Esophagus mucosa (tissue), 1 donor: ENCODE data around the gene RABGAP1L. TPM values are rescaled to one million over a fixed set of nuclear protein-coding genes. Genes with fewer than 3 reads are reported as not detected.

Experiments
- ATAC-seq: fragments of 200-7000 bp; cut with Tn5 transposase; one replicate; pipeline ENCODE4 v1.9.1; 2020
- total RNA-seq: library from RNA; stranded (reverse); gene quantifications from one replicate; pipeline ENCODE4 v1.2.4, GENCODE V29; 2023
- donor health status: DM: yes; HTN: yes; CAD: no.

RABGAP1L gene
- total RNA-seq, 1 donor from 2014 or later, result 25.3 TPM

DNA sequence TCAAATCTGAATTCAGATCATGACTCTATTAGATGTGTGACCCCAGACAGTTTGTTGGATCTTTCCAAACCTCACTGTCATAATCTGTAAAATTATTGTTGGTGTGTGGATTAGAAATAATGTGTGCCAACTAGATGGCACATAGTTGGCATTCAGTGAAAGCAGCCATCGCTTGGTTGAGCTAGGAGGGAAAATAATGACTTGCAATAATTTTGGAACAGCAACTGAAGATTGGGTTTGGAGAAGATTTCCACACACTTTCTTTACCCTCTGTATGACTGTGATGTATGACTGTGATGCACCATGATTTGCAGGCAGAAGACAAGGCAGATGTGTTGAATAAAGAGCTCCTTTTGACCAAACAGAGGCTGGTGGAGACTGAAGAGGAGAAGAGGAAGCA lies 816.4 kb downstream of the RABGAP1L start:
- ATAC-seq, result no peak

GRCh38 chr1:174976436-174977108 lies 817.3 kb downstream of the RABGAP1L start:
- ATAC-seq, result peak; percentile 51

GRCh38 chr1:174982971-174983689 lies 823.8 kb downstream of the RABGAP1L start:
- no peak for ATAC-seq

GRCh38 chr1:174984952-174985351 lies 825.6 kb downstream of the RABGAP1L start:
- ATAC-seq, result no peak

GRCh38 chr1:174988539-174988938 lies 829.2 kb downstream of the RABGAP1L start:
- no peak for ATAC-seq

DNA sequence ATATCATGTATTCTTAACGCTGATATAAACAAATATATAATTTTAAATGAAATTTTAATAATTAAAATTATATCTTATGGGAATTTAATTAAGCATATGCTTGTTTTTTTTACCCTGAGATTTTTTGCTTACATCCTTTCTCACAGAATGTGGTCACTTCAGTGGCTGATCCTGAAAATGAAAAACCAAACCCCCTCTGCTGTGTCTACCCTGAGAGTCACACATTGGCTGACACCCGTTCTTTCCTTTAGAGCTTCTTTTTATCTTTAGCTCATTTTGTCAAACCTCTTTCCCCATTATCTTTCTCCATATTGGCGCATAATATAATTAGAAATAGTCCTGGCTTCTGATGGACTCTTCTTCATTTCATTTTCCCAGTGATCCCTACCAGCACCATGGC lies 829.7 kb downstream of the RABGAP1L start:
- no peak for ATAC-seq

DNA sequence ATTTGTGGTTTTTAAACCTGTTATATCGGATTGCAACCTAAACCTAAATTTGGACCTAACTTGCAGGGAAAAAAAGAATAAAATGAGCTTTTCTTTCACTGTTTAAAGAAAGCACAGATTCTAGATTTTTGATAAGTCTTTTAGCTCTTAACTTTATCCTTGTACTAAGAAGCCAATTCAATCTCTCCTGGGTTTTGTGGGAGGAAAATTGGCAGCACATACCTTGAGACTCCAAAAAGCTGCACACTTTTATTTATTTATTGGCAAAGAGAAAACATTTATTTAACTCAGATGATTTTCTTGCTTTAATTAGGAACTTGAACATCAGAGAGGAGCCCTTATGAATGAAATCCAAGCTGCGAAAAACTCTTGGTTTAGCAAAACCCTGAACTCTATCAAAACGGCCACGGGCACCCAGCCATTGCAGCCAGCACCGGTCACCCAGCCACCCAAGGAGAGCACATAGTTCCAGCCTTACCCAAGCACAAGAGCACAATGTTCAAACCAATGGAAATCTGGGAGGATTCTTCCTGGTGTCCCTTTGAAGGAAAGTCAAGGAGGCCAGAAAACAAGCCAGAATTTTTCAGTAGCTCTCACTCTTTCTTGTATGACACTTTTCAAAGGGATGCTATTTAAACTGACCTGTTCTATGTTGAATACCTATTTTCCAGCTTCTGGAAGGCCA lies 830.4 kb downstream of the RABGAP1L start:
- no peak for ATAC-seq

GRCh38 chr1:174990382-174990999 lies 831.2 kb downstream of the RABGAP1L start:
- ATAC-seq, result peak; percentile 72

DNA sequence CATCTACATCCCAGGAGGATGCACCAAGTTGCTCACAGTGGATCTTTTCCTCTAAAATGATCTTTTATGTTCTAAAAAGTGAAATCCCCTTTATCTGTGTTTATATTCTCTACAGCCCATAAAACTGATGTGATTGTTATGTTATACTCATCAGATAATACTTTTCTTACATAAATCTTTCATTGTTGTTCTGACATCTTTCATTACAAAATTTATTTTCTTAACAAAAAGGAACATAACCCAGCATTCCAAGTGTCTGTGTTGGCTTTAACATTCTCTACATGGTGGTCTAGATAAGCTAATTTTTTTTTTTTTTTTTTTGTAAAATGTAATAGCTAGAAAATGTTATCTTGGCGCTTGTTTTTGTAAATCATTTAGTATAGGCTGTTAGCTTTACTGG lies 832.2 kb downstream of the RABGAP1L start:
- no peak for ATAC-seq

DNA sequence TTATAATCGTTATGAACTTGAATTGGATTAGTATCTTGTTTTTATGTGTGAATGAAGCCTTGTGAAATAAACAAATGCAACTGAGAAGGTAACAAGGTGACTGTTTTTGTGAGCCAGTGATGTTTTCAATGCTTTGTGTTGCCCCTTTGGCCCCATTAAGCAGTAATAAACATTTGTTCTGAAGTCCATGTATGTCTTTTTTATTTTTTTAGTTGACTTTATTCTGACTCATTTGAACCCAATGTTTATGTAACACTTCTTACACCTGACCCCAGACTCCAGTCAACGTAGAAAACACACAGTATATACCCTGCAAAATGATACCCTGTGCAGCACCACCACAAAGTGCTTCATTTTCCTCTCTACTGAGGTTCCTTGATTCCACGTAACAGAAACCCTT lies 835.8 kb downstream of the RABGAP1L start:
- ATAC-seq, result no peak

DNA sequence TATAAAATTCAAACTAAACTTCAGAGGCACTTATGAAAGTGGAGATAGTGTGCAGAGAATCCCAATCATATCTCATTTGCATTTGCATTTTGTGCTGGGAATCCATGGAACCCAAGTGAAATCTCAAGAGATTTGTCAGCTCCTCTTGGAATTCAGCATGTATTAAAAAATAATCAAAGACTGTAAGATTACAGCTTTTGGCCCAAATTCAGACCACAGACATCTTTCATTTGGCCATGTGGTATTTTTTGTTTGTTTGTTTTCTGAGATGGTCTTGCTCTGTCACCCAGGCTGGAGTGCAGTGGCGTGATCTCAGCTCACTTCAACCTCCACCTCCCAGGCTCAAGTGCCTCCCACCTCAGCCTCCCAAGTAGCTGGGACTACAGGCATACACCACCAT lies 836.6 kb downstream of the RABGAP1L start:
- ATAC-seq, result no peak

GRCh38 chr1:174996476-174996875 lies 837.2 kb downstream of the RABGAP1L start:
- no peak for ATAC-seq

DNA sequence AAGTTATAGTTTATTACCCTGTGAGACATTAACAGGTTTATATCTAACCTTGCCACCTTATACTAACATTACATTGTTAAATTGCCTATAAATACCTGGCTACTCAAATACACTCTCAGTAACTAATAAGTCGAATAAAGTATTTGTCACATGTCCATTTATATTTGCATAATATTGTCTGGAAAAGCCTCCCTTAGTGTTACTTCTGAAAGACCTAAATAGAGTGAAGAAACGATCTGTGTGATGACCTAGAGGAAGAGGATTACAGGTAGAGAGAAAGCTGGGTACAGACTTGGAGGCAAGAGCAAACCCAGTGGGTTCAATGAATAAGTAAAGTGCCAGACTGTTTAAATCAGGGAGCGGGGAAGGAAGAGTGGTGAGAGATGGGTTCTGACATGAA lies 837.7 kb downstream of the RABGAP1L start:
- no peak for ATAC-seq

DNA sequence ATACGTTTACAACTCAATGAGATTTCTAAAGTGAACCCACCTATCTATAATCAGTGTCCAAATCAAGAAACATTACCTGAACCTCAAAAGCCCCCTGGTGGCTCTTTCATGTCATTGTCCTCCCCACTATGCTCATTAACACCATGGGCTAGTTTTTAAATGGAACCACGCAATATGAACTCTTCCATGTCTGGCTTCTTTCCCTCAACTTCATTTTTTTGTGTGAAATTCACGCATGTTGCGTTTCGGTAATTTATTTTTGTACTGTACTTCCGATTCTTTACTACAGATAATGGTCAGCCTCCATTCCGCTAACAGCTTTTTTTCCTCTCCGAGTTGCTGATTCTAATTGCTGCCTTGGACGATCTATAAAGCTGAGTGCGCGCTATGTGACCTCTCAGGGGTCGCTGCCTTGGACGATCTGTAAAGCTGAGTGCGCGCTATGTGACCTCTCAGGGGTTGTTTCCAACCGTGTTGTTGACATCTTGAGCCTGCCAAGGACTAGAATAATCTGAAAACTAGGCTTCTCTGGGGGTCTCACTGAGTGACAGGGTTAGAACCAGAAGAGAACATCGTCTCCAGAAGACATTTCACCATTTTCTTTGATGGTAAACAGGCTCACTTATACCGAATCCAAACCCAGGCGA lies 839.4 kb downstream of the RABGAP1L start:
- peak; percentile 24 for ATAC-seq

GRCh38 chr1:174999216-174999935 lies 840.1 kb downstream of the RABGAP1L start:
- peak; percentile 93 for ATAC-seq

- no peak for ATAC-seq
Measured at GRCh38 chr1:174999936-175000696, 840.8 kb downstream of the RABGAP1L start, which contains the start of gene CACYBP. Gene CACYBP (plus strand): TSS chr1:174999947. CDS start chr1:175000181, 234 bp downstream.

DNA sequence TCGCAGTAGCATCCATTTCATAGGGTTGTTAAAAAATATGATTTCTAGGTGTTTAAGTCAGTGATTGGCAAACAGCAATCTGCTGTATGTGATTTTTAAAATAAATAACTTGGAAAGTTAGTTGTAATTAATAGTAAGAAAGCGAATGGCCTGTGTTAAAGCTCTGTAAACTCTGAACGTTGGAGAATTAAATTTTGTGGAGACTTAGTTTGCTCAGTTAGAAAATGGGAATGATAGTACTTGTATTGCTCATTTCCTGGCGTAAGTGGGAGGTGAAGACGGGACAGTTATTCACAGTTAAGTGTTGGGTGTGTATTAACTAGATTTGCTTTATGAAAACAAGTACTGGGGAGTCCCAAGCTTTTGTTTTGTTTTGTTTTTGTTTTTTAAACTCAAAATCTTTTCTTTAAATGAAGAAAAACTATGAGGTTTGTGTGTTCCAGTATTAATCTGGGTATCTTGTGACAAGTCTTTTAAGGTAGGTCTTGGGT lies 841.4 kb downstream of the RABGAP1L start:
- no peak for ATAC-seq

GRCh38 chr1:175002910-175003517 lies 843.7 kb downstream of the RABGAP1L start:
- no peak for ATAC-seq

GRCh38 chr1:175003521-175003920 lies 844.2 kb downstream of the RABGAP1L start:
- no peak for ATAC-seq

- ATAC-seq, result no peak
Measured at GRCh38 chr1:175005085-175005783, 845.9 kb downstream of the RABGAP1L start.
